Upper lobe of left lung (tissue), 6 donors: Measurements from ENCODE around the gene SAMD8. TPM values are rescaled to one million over a fixed set of nuclear protein-coding genes. Genes with fewer than 3 reads are reported as not detected.
A peak's percentile ranks its signal among the peaks of the same experiment; 100 is the strongest.
"Not testable (repeated sequence)": the region's sequence is repeated elsewhere in the genome, so short reads cannot be mapped to it uniquely, and the experiment has no call there.

Experiments
- ATAC-seq, 2 donors: fragments of 200-7000 bp; cut with Tn5 transposase; one replicate each; pipeline ENCODE4 v1.9.1; 2022; ENCODE audit warnings: mild to moderate bottlenecking in 2 of 2, moderate library complexity in 2 of 2; ENCODE audit not compliant: low FRiP score in 2 of 2
- DNase-seq, 2 donors: peaks; one replicate each; pipeline ENCODE4 v3.0.0-alpha.2; 2019 to 2020
- H3K27ac ChIP-seq, 4 donors: fragments of 200-600 bp; sonication (generic); one replicate each; pipeline ENCODE4 v1.5.1; 2016 to 2019
- H3K27me3 ChIP-seq, 4 donors: fragments of 200-600 bp; sonication (generic); one replicate each; pipeline ENCODE4 v1.5.1; 2017 to 2019
- H3K36me3 ChIP-seq, 4 donors: fragments of 200-600 bp; sonication (generic); one replicate each; pipeline ENCODE4 v1.5.1; 2016 to 2019
- H3K4me1 ChIP-seq, 4 donors: fragments of 200-600 bp; sonication (generic); one replicate each; pipeline ENCODE4 v1.5.1; 2018 to 2019
- H3K4me3 ChIP-seq, 4 donors: fragments of 200-600 bp; sonication (generic); one replicate each; pipeline ENCODE4 v1.5.1; 2017 to 2019; ENCODE audit warnings: mild to moderate bottlenecking in 2 of 4, moderate library complexity in 1 of 4
- H3K9me3 ChIP-seq, 4 donors: fragments of 200-600 bp; sonication (generic); one replicate each; pipeline ENCODE4 v1.5.1; 2018 to 2019
- EP300 ChIP-seq, 4 donors: sonication (generic); formaldehyde crosslinking; IDR thresholded peaks; one replicate each; pipeline ENCODE4 v1.5.1; 2017; ENCODE audit warnings: antibody characterized with exemption in 4 of 4, control low read depth in 2 of 4
- POLR2A ChIP-seq, 4 donors: fragments of 450-650 bp; IDR thresholded peaks; one replicate each; pipeline ENCODE4 v1.5.1; 2016 to 2017; ENCODE audit warnings: antibody characterized with exemption in 4 of 4, mild to moderate bottlenecking in 2 of 4
- POLR2AphosphoS5 ChIP-seq, 2 donors: sonication (generic); formaldehyde crosslinking; IDR thresholded peaks; one replicate each; pipeline ENCODE4 v1.5.1; 2017; ENCODE audit warnings: antibody characterized with exemption in 2 of 2
- WGBS, 2 donors: methylation state at CpG; one replicate each; pipeline ENCODE4 v1.1.5; 2017 to 2018; 5-methylcytosine and 5-hydroxymethylcytosine counted together
- total RNA-seq, 6 donors: library from RNA; depleted of rRNA in 4 of 6; stranded (reverse); fragments of >200 nt in 4 of 6; gene quantifications; one replicate each; pipeline versions ENCODE4 v1.1.0 to v1.2.1, GENCODE V29; 2016 to 2021
- TF ChIP-seq, protein P1 (sequence below), 6 experiments: fragments of 450-650 bp in 4 of 6; fragments of 200-600 bp in 2 of 6; sonication (generic) in 2 of 6; IDR thresholded peaks; one replicate each; pipeline ENCODE4 v1.5.1; 2016 to 2019; ENCODE audit warnings: antibody characterized with exemption in 6 of 6
- donor health status: DM: no; HTN: no; CAD: no; lungs with moderate emphysema.
- donor health status: DM: no; HTN: yes; CAD: no; lungs with severe emphysema.

Gene SAMD8
- total RNA-seq, 6 donors from 2014 or later: 8.4 to 36.2 (median 18.0) TPM

GRCh38 chr10:75126277-75126676, 14.8 kb downstream of the SAMD8 start:
- ATAC-seq (no peak), DNase-seq (no peak)
- TF ChIP-seq POLR2A (IDR thresholded peaks at IDR 0.05) (no peak), POLR2AphosphoS5 (IDR thresholded peaks at IDR 0.05) (no peak), EP300 (IDR thresholded peaks at IDR 0.05) (no peak)
- TF ChIP-seq, protein P1, sequence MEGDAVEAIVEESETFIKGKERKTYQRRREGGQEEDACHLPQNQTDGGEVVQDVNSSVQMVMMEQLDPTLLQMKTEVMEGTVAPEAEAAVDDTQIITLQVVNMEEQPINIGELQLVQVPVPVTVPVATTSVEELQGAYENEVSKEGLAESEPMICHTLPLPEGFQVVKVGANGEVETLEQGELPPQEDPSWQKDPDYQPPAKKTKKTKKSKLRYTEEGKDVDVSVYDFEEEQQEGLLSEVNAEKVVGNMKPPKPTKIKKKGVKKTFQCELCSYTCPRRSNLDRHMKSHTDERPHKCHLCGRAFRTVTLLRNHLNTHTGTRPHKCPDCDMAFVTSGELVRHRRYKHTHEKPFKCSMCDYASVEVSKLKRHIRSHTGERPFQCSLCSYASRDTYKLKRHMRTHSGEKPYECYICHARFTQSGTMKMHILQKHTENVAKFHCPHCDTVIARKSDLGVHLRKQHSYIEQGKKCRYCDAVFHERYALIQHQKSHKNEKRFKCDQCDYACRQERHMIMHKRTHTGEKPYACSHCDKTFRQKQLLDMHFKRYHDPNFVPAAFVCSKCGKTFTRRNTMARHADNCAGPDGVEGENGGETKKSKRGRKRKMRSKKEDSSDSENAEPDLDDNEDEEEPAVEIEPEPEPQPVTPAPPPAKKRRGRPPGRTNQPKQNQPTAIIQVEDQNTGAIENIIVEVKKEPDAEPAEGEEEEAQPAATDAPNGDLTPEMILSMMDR (IDR thresholded peaks at IDR 0.05): no peak
- 94 to 97% methylated on average over 2 of the region's 2 CpGs for WGBS, 2 donors
- Histone ChIP-seq H3K4me1 (peaks cover 4 to 20% (median 7%) of the 10 kb centered on the region in 4 donors), H3K36me3 (peaks cover 0 to 16% (median 0%) of the 10 kb centered on the region in 4 donors), H3K4me3 (no peak overlapping the region), H3K27ac (no peak overlapping the region), H3K27me3 (no peaks in the 10 kb centered on the region), H3K9me3 (no peaks in the 10 kb centered on the region)

- 48 to 54% methylated on average over 2 of the region's 2 CpGs for WGBS, 2 donors
- H3K4me3 ChIP-seq: no peak overlapping the region
- H3K9me3 ChIP-seq: no peaks in the 10 kb centered on the region
- no peaks in the 10 kb centered on the region for H3K27me3 ChIP-seq
- no peak for ATAC-seq
- TF ChIP-seq POLR2A (IDR thresholded peaks at IDR 0.05) (no peak), POLR2AphosphoS5 (IDR thresholded peaks at IDR 0.05) (no peak), EP300 (IDR thresholded peaks at IDR 0.05) (no peak)
- TF ChIP-seq, protein P1 (IDR thresholded peaks at IDR 0.05): no peak
- H3K36me3 ChIP-seq: peaks cover 0 to 16% (median 0%) of the 10 kb centered on the region in 4 donors
- H3K4me1 ChIP-seq: peaks cover 4 to 14% (median 5%) of the 10 kb centered on the region in 4 donors
- DNase-seq: no peak
- H3K27ac ChIP-seq: peak overlapping the region in 1 of 4 donors; percentile 7
Measured at GRCh38 chr10:75127471-75127870, 16.0 kb downstream of the SAMD8 start.

DNA sequence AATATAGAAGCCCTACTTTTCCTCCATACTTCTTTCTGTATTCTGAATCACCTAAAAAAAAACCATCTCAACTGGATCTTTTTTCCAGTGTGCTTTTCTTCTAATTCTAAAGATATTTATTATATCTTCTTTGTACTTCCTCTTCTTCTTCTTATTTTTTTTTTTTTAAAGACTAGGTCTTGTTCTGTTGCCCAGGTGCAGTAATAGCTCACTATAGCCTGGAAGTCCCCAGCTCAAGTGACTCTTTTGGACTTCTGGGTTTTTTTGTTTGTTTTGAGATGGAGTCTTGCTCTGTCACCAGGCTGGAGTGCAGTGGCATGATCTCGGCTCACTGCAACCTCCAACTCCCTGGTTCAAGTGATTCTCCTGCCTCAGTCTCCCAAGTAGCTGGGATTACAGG, 17.5 kb downstream of the SAMD8 start:
- H3K9me3 ChIP-seq, H3K4me1 ChIP-seq, ATAC-seq, H3K27me3 ChIP-seq, H3K27ac ChIP-seq, H3K4me3 ChIP-seq, DNase-seq: not testable (repeated sequence)
- WGBS, 2 donors: 63 to 86% methylated on average over 1 of the region's 1 CpG
- H3K36me3 ChIP-seq: peaks cover 0 to 13% (median 0%) of the 10 kb centered on the region in 4 donors

GRCh38 chr10:75129537-75129936, 18.1 kb downstream of the SAMD8 start:
- Histone ChIP-seq H3K36me3 (peaks cover 0 to 8% (median 0%) of the 10 kb centered on the region in 4 donors), H3K27ac (no peak overlapping the region), H3K4me1 (peaks cover 4 to 5% (median 4%) of the 10 kb centered on the region in 4 donors), H3K9me3 (no peaks in the 10 kb centered on the region), H3K4me3 (no peak overlapping the region), H3K27me3 (no peaks in the 10 kb centered on the region)
- no peak for DNase-seq
- WGBS, 2 donors: 81% methylated on average over 1 of the region's 1 CpG
- TF ChIP-seq, protein P1 (IDR thresholded peaks at IDR 0.05): no peak
- TF ChIP-seq EP300 (IDR thresholded peaks at IDR 0.05) (no peak), POLR2A (IDR thresholded peaks at IDR 0.05) (no peak), POLR2AphosphoS5 (IDR thresholded peaks at IDR 0.05) (no peak)
- no peak for ATAC-seq

GRCh38 chr10:75133701-75134100, 22.2 kb downstream of the SAMD8 start:
- H3K27ac ChIP-seq, H3K27me3 ChIP-seq, ATAC-seq, H3K4me3 ChIP-seq, H3K9me3 ChIP-seq, H3K36me3 ChIP-seq, DNase-seq: not testable (repeated sequence)
- 77 to 99% methylated on average over 3 of the region's 3 CpGs for WGBS, 2 donors
- H3K4me1 ChIP-seq: peaks cover 0 to 20% (median 4%) of the 10 kb centered on the region in 4 donors

- H3K4me1 ChIP-seq: peaks cover 0 to 20% (median 4%) of the 10 kb centered on the region in 4 donors
- no peak overlapping the region for H3K27ac ChIP-seq
- TF ChIP-seq EP300 (IDR thresholded peaks at IDR 0.05) (no peak), POLR2AphosphoS5 (IDR thresholded peaks at IDR 0.05) (no peak)
- TF ChIP-seq, protein P1 (IDR thresholded peaks at IDR 0.05): no peak
- H3K27me3 ChIP-seq: no peaks in the 10 kb centered on the region
- 97 to 100% methylated on average over 1 of the region's 1 CpG for WGBS, 2 donors
- H3K36me3 ChIP-seq: no peaks in the 10 kb centered on the region
- H3K4me3 ChIP-seq: no peak overlapping the region
- no peaks in the 10 kb centered on the region for H3K9me3 ChIP-seq
- DNase-seq: no peak
- no peak for ATAC-seq
Measured at GRCh38 chr10:75136346-75136745, 24.9 kb downstream of the SAMD8 start.
